Measurements from ENCODE around the gene DTD1. TPM values are rescaled to one million over a fixed set of nuclear protein-coding genes. Genes with fewer than 3 reads are reported as not detected.
A peak's percentile ranks its signal among the peaks of the same experiment; 100 is the strongest.

DTD1 gene
- total and polyA plus RNA-seq, 2 of the 13 experiments (the other 11 are each of a cell fraction or from before 2014, with no cell fraction given): 41.2 to 79.3 TPM

DNA sequence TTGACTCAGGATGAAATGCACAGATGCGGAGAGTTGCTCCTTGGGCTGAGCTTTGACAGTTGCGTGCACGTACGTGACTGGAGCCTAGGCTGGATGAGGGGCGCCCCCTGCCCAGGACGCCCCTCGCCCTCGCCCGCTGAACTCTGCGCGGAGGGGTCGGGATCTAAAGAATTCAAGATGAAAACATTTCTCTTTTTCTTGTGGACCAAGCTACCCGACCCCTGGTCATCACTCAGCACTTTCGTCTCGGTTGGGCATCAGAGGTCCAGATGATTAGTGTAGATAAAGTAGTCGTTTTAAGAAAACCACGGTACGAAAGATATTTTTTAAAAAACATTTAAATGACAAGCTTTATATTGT lies 700 bp downstream of the DTD1 start:
- Histone ChIP-seq H3K27me3 (ENCODE audit: control insufficient read depth in 1 of 2, insufficient read depth in 2 of 2, low read length in 2 of 2) (no peaks in the 10 kb centered on the region), H3K9ac (ENCODE audit: insufficient read depth, low read depth, low read length) (peak overlapping the region; percentile 74), H3K79me2 (ENCODE audit: insufficient read depth, low read length) (peaks cover 4% of the 10 kb centered on the region), H3K27ac (ENCODE audit: extremely low read length, insufficient read depth, low read length) (peak overlapping the region; percentile 36), H2AFZ (ENCODE audit: low read length) (peak overlapping the region; percentile 74), H4K20me1 (ENCODE audit: insufficient read depth, low read length) (no peaks in the 10 kb centered on the region), H3K9me3 (ENCODE audit: low read length) (no peaks in the 10 kb centered on the region), H3K4me1 (ENCODE audit: insufficient read depth, low read length) (peaks cover 50% of the 10 kb centered on the region), H3K4me2 (ENCODE audit: low read depth, low read length) (peak overlapping the region; percentile 95), H3K4me3 (replicated peaks in 1 of 3; ENCODE audit: insufficient read depth in 1 of 3, low read depth in 2 of 3, low read length in 3 of 3) (peak overlapping the region; percentile 67 to 80 (median 80)), H3K36me3 (replicated peaks in 1 of 2; ENCODE audit: control insufficient read depth in 1 of 2, insufficient read depth in 2 of 2, low read length in 2 of 2) (0 out of 5 replicates have a peak, but pooled peaks cover 0 to under 1% of the 10 kb centered on the region in 2 experiments)
- ChIA-PET POLR2A (interaction anchor here (0.9 to 1.5 kb wide), 3 partner anchors 24 to 122 kb away, joined by 4 to 6 read pairs (median 5); partner anchors contain the start of genes DZANK1, POLR3F and SEC23B), CTCF (ENCODE audit: low intra/inter-chr PET ratio, low total read pairs) (no interaction called here)
- ATAC-seq (peak; percentile 16), FAIRE-seq (no peak), DNase-seq (ENCODE audit: low spot score) (no peak)
- intact Hi-C loops (cut with micrococcal nuclease; ENCODE audit: unreplicated experiment) (loop anchor here (5.0 kb wide), 2 partner anchors 121 to 204 kb away; partner anchors contain the start of genes DZANK1 and POLR3F), in situ Hi-C loops (cut with HindIII; ENCODE audit: extremely low pct_ligation_motif_present, low pct_unique_long_range_greater_than_20kb) (no loop called here)
- WGBS (ENCODE audit: low lambda C conversion rate): 9% methylated on average over 18 of the region's 18 CpGs
- TSS peak; percentile 54 for BruUV-seq (replicated peaks)
- TF ChIP-seq, protein P1, sequence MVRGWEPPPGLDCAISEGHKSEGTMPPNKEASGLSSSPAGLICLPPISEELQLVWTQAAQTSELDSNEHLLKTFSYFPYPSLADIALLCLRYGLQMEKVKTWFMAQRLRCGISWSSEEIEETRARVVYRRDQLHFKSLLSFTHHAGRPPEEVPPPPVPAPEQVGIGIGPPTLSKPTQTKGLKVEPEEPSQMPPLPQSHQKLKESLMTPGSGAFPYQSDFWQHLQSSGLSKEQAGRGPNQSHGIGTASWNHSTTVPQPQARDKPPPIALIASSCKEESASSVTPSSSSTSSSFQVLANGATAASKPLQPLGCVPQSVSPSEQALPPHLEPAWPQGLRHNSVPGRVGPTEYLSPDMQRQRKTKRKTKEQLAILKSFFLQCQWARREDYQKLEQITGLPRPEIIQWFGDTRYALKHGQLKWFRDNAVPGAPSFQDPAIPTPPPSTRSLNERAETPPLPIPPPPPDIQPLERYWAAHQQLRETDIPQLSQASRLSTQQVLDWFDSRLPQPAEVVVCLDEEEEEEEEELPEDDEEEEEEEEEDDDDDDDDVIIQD (CRISPR knock-in tag; IDR thresholded peaks at IDR 0.05; ENCODE audit: low read depth): no peak
- TF ChIP-seq, protein P2, sequence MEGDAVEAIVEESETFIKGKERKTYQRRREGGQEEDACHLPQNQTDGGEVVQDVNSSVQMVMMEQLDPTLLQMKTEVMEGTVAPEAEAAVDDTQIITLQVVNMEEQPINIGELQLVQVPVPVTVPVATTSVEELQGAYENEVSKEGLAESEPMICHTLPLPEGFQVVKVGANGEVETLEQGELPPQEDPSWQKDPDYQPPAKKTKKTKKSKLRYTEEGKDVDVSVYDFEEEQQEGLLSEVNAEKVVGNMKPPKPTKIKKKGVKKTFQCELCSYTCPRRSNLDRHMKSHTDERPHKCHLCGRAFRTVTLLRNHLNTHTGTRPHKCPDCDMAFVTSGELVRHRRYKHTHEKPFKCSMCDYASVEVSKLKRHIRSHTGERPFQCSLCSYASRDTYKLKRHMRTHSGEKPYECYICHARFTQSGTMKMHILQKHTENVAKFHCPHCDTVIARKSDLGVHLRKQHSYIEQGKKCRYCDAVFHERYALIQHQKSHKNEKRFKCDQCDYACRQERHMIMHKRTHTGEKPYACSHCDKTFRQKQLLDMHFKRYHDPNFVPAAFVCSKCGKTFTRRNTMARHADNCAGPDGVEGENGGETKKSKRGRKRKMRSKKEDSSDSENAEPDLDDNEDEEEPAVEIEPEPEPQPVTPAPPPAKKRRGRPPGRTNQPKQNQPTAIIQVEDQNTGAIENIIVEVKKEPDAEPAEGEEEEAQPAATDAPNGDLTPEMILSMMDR (CRISPR knock-in tag; IDR thresholded peaks at IDR 0.05): peak; percentile 56
- TF ChIP-seq ZNF703 (CRISPR knock-in tag; IDR thresholded peaks at IDR 0.05; ENCODE audit: borderline replicate concordance): 0 out of 2 replicates have a peak, but pooled peaks have one; percentile 0
- peak; percentile 19; the same call in 1 of the 2 replicates for TF ChIP-seq HDAC2 (CRISPR knock-in tag; IDR thresholded peaks at IDR 0.05)
- peak; percentile 80; the same call in 1 of the 2 replicates for TF ChIP-seq ZBTB7B (CRISPR knock-in tag; IDR thresholded peaks at IDR 0.05)
- TF ChIP-seq ZNF446 (CRISPR knock-in tag; IDR thresholded peaks at IDR 0.05): peak; percentile 25; the same call in 1 of the 2 replicates
- no peak for TF ChIP-seq SOX6 (IDR thresholded peaks at IDR 0.05)
- TF ChIP-seq SOX6 (CRISPR knock-in tag; IDR thresholded peaks at IDR 0.05): peak; percentile 30; the same call in 1 of the 2 replicates
- 0 out of 2 replicates have a peak, but pooled peaks have one; percentile 9 for TF ChIP-seq TCF7 (IDR thresholded peaks at IDR 0.05; ENCODE audit: low read depth)
- 0 out of 2 replicates have a peak, but pooled peaks have one; percentile 9 for TF ChIP-seq ZNF253 (CRISPR knock-in tag; IDR thresholded peaks at IDR 0.05; ENCODE audit: borderline replicate concordance)
- 0 out of 2 replicates have a peak, but pooled peaks have one; percentile 4 for TF ChIP-seq ELF3 (CRISPR knock-in tag; IDR thresholded peaks at IDR 0.05)
- TF ChIP-seq RBM39 (IDR thresholded peaks at IDR 0.05; ENCODE audit: low read depth, low read length, poor library complexity, severe bottlenecking): peak; percentile 3
- TF ChIP-seq SNAI1 (CRISPR knock-in tag; IDR thresholded peaks at IDR 0.05; ENCODE audit: borderline replicate concordance): 0 out of 2 replicates have a peak, but pooled peaks have one; percentile 41
- no peak for TF ChIP-seq POLR2AphosphoS2 (IDR thresholded peaks at IDR 0.05; ENCODE audit: low read depth, low read length)
- 0 out of 2 replicates have a peak, but pooled peaks have one; percentile 45 for TF ChIP-seq ZNF839 (CRISPR knock-in tag; IDR thresholded peaks at IDR 0.05; ENCODE audit: borderline replicate concordance)
- no peak for TF ChIP-seq NFATC3 (CRISPR knock-in tag; IDR thresholded peaks at IDR 0.05)
- no peak for TF ChIP-seq ELF4 (CRISPR knock-in tag; IDR thresholded peaks at IDR 0.05; ENCODE audit: borderline replicate concordance)
- peak; percentile 50 for TF ChIP-seq MED8 (CRISPR knock-in tag; IDR thresholded peaks at IDR 0.05; ENCODE audit: insufficient replicate concordance)
- TF ChIP-seq ZNF598 (CRISPR knock-in tag; IDR thresholded peaks at IDR 0.05; ENCODE audit: borderline replicate concordance): 0 out of 2 replicates have a peak, but pooled peaks have one; percentile 62
- TF ChIP-seq ZBTB1 (CRISPR knock-in tag; IDR thresholded peaks at IDR 0.05; ENCODE audit: borderline replicate concordance): no peak
- TF ChIP-seq PITX1 (CRISPR knock-in tag; IDR thresholded peaks at IDR 0.05): 0 out of 2 replicates have a peak, but pooled peaks have one; percentile 10
- peak; percentile 21; the same call in 1 of the 2 replicates for TF ChIP-seq HDAC1 (CRISPR knock-in tag; IDR thresholded peaks at IDR 0.05)
